ENCODE measurements around the gene EPHB4. TPM values are rescaled to one million over a fixed set of nuclear protein-coding genes. Genes with fewer than 3 reads are reported as not detected.
A peak's percentile ranks its signal among the peaks of the same experiment; 100 is the strongest.

The EPHB4 gene
- total RNA-seq, 6 experiments from 2014 or later = 23.9 to 43.7 (median 36.8) TPM

GRCh38 chr7:100779359-100779758 is 48.0 kb downstream of the EPHB4 start:
- TF ChIP-seq CTCF (IDR thresholded peaks at IDR 0.05) (no peak), POLR2A (IDR thresholded peaks at IDR 0.05) (no peak)
- ATAC-seq = no peak

GRCh38 chr7:100778061-100778621 is 49.2 kb downstream of the EPHB4 start:
- H3K4me3 ChIP-seq = no peak overlapping the region
- intact Hi-C loops (cut with DNase I) = no loop called here
- no peaks in the 10 kb centered on the region for H3K36me3 ChIP-seq
- no peaks in the 10 kb centered on the region for H3K9me3 ChIP-seq
- 75% methylated on average over 6 of the region's 6 CpGs for WGBS (ENCODE audit: insufficient coverage, low coverage, low lambda C conversion rate, missing lambda C conversion rate)
- H3K27me3 ChIP-seq = no peaks in the 10 kb centered on the region
- ATAC-seq (no peak), DNase-seq (no peak)
- no peak for TF ChIP-seq POLR2A (IDR thresholded peaks at IDR 0.05)
- TF ChIP-seq CTCF (IDR thresholded peaks at IDR 0.05) = no peak
- H3K27ac ChIP-seq = no peak overlapping the region
- H3K4me1 ChIP-seq = no peaks in the 10 kb centered on the region

More at GRCh38 chr7:100779359-100779758, 48.0 kb downstream of the EPHB4 start:
- intact Hi-C loops (cut with DNase I) = no loop called here
- H3K27me3 ChIP-seq = no peaks in the 10 kb centered on the region
- WGBS (ENCODE audit: insufficient coverage, low coverage, low lambda C conversion rate, missing lambda C conversion rate) = 80% methylated on average over 1 of the region's 17 CpGs
- H3K4me1 ChIP-seq = no peaks in the 10 kb centered on the region
- H3K4me3 ChIP-seq = no peak overlapping the region
- no peak overlapping the region for H3K27ac ChIP-seq
- no peaks in the 10 kb centered on the region for H3K36me3 ChIP-seq
- DNase-seq = no peak
- H3K9me3 ChIP-seq = no peaks in the 10 kb centered on the region

- no peak overlapping the region for H3K27ac ChIP-seq
- no peak overlapping the region for H3K4me3 ChIP-seq
- 67% methylated on average over 1 of the region's 9 CpGs for WGBS (ENCODE audit: insufficient coverage, low coverage, low lambda C conversion rate, missing lambda C conversion rate)
- no peak for TF ChIP-seq POLR2A (IDR thresholded peaks at IDR 0.05)
- no peak for TF ChIP-seq CTCF (IDR thresholded peaks at IDR 0.05)
- no peaks in the 10 kb centered on the region for H3K27me3 ChIP-seq
- intact Hi-C loops (cut with DNase I) = no loop called here
- no peaks in the 10 kb centered on the region for H3K9me3 ChIP-seq
- DNase-seq (no peak), ATAC-seq (peak in 1 of 4 donors; percentile 19)
- H3K4me1 ChIP-seq = peaks cover 0 to 4% (median 0%) of the 10 kb centered on the region in 4 donors
- H3K36me3 ChIP-seq = no peaks in the 10 kb centered on the region
Observed at GRCh38 chr7:100773491-100773890, 53.8 kb downstream of the EPHB4 start.

GRCh38 chr7:100768784-100769183 is 58.5 kb downstream of the EPHB4 start:
- H3K36me3 ChIP-seq = no peaks in the 10 kb centered on the region
- no peaks in the 10 kb centered on the region for H3K27me3 ChIP-seq
- DNase-seq (no peak), ATAC-seq (no peak)
- H3K4me1 ChIP-seq = peaks cover 0 to 4% (median 0%) of the 10 kb centered on the region in 4 donors
- no peak overlapping the region for H3K27ac ChIP-seq
- TF ChIP-seq POLR2A (IDR thresholded peaks at IDR 0.05) = no peak
- TF ChIP-seq CTCF (IDR thresholded peaks at IDR 0.05) = no peak
- 87% methylated on average over 7 of the region's 7 CpGs for WGBS (ENCODE audit: insufficient coverage, low coverage, low lambda C conversion rate, missing lambda C conversion rate)
- intact Hi-C loops (cut with DNase I) = no loop called here
- no peaks in the 10 kb centered on the region for H3K9me3 ChIP-seq
- H3K4me3 ChIP-seq = no peak overlapping the region
